K562 (cell line): ENCODE results near the gene PCBP2.

ENCODE experiments used
- PRPF4 ChIP-seq: fragments of 200-400 bp; formaldehyde crosslinking; IDR thresholded peaks from one replicate; pipeline ENCODE4 v1.6.1; 2017; ENCODE audit warnings: low read length, low read depth, mild to moderate bottlenecking; ENCODE audit not compliant: insufficient read depth, poor library complexity, severe bottlenecking
- TF ChIP-seq, protein P1 (sequence below), 2 experiments: fragments of 450-650 bp; formaldehyde crosslinking in 1 of 2; IDR thresholded peaks; 2 replicates each; pipeline versions ENCODE4 v1.4.0 to v1.6.1; 2014 to 2020; ENCODE audit warnings: mild to moderate bottlenecking in 2 of 2, borderline replicate concordance in 1 of 2, low read depth in 1 of 2
- TF ChIP-seq, protein P2 (sequence below), 3 experiments: IDR thresholded peaks in 2 of 3; conservative IDR thresholded peaks in 1 of 3; 2 replicates each; pipeline ENCODE4 v1.5.1; 2011 to 2012; ENCODE audit warnings: low read length in 3 of 3, mild to moderate bottlenecking in 3 of 3, control low read depth in 2 of 3, improper control_type of control experiment in 1 of 3, inconsistent platforms in 1 of 3, low read depth in 1 of 3, mixed read lengths in 1 of 3, moderate library complexity in 1 of 3; ENCODE audit not compliant: insufficient read depth in 2 of 3

DNA sequence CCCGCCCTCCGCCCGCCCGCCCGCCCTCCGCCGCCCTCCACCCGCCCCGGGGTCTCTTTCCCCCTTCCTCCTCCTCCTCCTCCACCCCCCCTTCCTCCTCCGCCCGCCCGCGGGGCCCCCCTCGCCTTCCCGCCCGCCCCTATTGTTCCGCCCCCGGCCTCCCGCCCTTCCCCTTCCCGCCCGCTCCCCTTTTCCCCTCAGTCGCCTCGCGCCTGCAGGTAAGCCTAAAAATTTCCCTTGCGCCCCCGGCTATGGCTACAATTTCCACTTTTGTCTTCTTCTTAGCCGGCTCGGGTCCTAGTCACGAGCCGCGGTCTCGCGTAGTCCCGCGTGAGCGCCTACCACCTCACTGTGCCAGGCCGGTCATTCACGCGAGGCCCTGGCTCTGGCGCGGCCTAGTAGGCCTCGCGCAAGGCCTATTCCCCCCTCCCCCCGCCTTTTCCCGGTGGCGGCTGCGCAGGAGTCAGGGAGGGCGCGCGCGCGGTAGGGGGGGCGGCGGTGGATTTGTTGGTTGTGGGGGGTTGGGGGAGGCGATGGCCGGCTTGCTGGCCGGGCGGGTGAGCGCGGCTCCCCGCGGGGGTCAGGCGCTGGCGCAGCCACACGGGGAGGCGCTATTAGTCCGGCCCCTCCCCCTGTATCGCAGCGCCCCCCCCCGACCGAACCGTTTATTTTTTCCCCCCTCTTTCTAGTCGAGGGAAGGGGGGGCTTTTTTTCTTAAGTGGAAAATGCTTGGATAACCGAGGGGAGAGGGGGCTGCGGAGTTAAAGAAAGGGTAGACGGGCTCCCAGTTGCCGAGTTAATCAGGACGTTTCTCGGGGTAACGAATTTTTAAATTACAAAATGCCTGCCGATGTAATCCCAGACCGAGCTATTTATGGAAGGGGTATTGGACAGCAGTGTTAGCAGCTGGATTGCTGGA, 516 bp downstream of the PCBP2 start:
- TF ChIP-seq, protein P1, sequence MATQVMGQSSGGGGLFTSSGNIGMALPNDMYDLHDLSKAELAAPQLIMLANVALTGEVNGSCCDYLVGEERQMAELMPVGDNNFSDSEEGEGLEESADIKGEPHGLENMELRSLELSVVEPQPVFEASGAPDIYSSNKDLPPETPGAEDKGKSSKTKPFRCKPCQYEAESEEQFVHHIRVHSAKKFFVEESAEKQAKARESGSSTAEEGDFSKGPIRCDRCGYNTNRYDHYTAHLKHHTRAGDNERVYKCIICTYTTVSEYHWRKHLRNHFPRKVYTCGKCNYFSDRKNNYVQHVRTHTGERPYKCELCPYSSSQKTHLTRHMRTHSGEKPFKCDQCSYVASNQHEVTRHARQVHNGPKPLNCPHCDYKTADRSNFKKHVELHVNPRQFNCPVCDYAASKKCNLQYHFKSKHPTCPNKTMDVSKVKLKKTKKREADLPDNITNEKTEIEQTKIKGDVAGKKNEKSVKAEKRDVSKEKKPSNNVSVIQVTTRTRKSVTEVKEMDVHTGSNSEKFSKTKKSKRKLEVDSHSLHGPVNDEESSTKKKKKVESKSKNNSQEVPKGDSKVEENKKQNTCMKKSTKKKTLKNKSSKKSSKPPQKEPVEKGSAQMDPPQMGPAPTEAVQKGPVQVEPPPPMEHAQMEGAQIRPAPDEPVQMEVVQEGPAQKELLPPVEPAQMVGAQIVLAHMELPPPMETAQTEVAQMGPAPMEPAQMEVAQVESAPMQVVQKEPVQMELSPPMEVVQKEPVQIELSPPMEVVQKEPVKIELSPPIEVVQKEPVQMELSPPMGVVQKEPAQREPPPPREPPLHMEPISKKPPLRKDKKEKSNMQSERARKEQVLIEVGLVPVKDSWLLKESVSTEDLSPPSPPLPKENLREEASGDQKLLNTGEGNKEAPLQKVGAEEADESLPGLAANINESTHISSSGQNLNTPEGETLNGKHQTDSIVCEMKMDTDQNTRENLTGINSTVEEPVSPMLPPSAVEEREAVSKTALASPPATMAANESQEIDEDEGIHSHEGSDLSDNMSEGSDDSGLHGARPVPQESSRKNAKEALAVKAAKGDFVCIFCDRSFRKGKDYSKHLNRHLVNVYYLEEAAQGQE (IDR thresholded peaks at IDR 0.05; ENCODE audit: borderline replicate concordance), result no peak
- TF ChIP-seq, protein P1 (CRISPR knock-in tag; IDR thresholded peaks at IDR 0.05; ENCODE audit: low read depth), result no peak
- TF ChIP-seq PRPF4, result peak; percentile 86
- TF ChIP-seq, protein P2, sequence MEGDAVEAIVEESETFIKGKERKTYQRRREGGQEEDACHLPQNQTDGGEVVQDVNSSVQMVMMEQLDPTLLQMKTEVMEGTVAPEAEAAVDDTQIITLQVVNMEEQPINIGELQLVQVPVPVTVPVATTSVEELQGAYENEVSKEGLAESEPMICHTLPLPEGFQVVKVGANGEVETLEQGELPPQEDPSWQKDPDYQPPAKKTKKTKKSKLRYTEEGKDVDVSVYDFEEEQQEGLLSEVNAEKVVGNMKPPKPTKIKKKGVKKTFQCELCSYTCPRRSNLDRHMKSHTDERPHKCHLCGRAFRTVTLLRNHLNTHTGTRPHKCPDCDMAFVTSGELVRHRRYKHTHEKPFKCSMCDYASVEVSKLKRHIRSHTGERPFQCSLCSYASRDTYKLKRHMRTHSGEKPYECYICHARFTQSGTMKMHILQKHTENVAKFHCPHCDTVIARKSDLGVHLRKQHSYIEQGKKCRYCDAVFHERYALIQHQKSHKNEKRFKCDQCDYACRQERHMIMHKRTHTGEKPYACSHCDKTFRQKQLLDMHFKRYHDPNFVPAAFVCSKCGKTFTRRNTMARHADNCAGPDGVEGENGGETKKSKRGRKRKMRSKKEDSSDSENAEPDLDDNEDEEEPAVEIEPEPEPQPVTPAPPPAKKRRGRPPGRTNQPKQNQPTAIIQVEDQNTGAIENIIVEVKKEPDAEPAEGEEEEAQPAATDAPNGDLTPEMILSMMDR (IDR thresholded peaks at IDR 0.05 in 2 of 3, conservative IDR thresholded peaks at IDR 0.05 in 1 of 3; ENCODE audit: insufficient read depth in 2 of 3, low read depth in 1 of 3, low read length in 3 of 3), result peak; percentile 51 to 90 (median 64); a peak in 5 of 6 replicates
